Ureter (tissue), 1 donor: ENCODE data around the gene CA12. TPM values are rescaled to one million over a fixed set of nuclear protein-coding genes. Genes with fewer than 3 reads are reported as not detected.
A peak's percentile ranks its signal among the peaks of the same experiment; 100 is the strongest.

ENCODE experiments used
- DNase-seq: peaks from one replicate; pipeline ENCODE4 v3.0.0-alpha.2; 2020; ENCODE audit warnings: low spot score
- total RNA-seq: library from RNA; stranded (reverse); gene quantifications from one replicate; pipeline ENCODE4 v1.2.4, GENCODE V29; 2023
- donor health status: DM: yes; HTN: yes; CAD: no.

Gene CA12
- total RNA-seq, 1 donor from 2014 or later: 114 TPM

- DNase-seq: no peak
Observed at GRCh38 chr15:63306492-63307073, 75.1 kb downstream of the CA12 start.

DNA sequence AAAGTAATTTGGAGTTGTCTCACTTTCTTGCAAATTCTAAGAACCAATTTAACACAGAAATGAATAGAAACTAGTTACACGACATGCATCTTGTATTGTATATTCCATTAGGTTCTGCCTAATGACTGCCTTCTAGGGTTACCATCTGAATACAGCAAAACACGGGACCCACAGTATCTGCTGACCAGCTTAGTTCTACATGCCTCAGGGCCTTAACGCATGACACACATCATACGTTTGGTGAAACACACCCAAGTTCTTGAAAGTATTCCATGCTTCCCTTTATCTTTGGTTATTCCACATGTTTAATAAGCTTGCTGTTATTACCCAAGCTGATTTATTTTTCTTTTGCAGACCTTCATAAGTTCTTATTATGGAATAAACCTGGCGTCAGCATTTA, 76.4 kb downstream of the CA12 start:
- DNase-seq: no peak

- DNase-seq: no peak
Observed at GRCh38 chr15:63301088-63301487, 80.6 kb downstream of the CA12 start.

GRCh38 chr15:63299943-63300575, 81.6 kb downstream of the CA12 start:
- DNase-seq: no peak

- DNase-seq: no peak
Observed at GRCh38 chr15:63296195-63296594, 85.5 kb downstream of the CA12 start.

DNA sequence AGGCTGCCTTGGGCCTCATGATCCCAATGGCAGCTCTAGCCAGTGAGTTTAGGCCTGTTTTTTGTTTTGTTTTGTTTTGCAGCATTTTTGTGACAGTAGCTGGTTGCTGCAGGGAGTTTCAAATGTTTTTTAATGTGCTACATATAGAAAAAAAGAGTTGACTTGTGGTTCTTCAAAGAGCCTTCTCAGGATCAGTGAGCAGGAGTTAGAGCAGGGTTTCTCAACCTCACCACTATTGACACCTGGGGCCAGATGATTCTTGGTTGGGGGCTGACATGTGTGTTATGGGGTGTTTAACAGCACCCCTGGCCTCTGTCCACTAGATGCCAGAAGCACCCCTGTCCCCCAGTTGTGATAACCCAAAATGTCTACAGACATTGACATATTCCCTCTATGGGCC, 86.3 kb downstream of the CA12 start:
- no peak for DNase-seq

DNA sequence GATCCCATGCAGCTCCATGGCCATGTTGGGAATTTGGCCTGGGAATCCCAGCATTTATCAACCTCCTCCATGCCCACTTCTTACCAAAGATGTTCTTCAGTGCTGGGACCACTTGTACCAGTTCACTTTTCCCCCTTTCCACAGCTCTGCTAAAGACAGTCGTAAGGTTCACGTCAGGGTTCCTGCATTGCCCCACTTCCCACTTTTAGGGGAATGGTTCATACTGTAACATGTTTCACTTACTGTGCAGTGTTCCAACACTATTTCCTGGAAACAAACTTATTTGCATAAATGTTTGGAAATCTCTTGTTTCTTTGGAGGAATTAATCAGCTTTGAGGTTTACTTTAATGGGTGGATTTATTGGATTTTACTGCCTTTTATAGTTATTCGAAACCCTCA, 87.3 kb downstream of the CA12 start:
- no peak for DNase-seq

- DNase-seq: no peak
Observed at GRCh38 chr15:63292771-63293170, 88.9 kb downstream of the CA12 start.

DNA sequence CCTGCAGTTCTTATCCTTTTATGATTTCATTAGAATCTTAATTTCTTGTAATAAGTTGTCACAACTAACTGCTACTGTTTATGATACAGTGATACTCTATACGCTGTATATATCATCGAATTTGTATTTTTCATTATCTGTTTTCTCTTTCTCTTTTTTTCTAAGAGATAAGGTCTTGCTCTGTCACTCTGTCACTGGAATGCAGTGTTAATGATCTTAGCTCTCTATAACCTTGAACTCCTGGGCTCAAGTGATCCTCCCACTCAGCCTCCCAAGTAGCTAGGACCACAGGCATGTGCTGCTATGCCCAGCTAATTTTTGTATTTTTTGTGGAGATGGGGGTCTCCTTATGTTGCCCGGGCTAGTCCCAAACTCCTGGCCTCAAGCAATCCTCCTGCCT, 89.4 kb downstream of the CA12 start:
- DNase-seq: no peak

DNA sequence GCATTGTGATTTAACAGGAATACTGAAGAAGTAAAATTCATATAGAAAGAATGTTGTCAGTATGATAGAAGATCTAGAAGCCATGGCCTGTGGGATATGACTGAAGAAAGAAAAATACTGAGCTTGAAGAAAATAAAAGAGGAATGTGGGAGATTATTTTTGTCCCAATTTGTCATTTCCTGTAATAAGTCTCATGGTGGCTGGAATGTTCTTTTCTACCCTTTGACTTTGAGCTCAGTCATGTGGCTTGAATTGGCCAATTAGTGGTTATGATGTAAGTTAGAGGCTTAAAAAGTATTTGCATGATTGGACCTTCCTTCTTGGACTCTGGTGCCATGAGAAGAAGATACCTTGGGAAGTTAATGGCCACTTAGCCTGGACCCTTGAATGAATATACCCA, 90.1 kb downstream of the CA12 start:
- no peak for DNase-seq

DNA sequence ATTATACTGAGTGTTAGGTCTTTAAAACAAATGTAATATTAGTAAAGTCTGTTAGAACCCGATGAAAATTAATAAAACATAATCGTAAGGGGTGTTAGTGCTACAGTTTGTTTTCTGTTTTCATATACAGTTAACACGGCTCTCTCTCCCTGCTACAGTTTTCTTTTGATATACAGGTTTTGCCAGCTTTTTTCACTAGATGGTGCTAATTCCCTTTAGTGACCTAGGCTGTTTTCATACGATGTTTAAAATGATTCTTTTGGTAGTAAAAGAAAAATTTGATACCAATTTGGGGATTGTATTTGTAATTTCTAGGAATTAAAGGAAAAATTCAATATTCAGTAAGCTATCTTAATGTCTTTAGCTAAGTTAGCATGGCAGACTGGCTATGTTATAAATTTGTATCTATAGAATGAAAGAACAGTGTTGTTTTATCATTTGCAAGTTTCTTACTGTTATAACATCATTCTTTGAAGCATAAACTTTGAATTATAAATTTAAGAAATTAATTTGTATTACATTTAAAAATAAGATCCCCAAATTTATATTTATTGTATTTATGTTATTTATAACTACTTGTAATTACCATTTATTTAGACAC, 92.8 kb downstream of the CA12 start:
- DNase-seq: no peak

DNA sequence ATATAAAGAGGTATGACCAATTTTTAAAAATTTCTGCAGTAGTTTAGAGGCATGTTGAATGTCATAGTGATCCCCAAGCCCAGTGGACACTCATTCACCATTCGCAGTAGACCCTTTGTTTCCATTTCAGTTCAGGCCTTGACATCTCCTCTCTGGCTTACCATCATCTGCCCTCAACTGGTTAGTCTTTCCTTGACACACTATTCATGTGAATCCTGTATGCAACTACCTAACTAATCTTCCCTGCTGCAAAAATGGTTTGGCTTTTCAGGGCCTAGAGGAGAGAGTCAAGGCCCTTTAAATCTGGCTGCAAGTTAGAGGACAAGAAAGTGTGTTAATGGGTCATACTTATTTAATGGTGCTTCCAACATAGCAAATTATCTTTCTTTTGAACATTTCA, 93.3 kb downstream of the CA12 start:
- no peak for DNase-seq

DNA sequence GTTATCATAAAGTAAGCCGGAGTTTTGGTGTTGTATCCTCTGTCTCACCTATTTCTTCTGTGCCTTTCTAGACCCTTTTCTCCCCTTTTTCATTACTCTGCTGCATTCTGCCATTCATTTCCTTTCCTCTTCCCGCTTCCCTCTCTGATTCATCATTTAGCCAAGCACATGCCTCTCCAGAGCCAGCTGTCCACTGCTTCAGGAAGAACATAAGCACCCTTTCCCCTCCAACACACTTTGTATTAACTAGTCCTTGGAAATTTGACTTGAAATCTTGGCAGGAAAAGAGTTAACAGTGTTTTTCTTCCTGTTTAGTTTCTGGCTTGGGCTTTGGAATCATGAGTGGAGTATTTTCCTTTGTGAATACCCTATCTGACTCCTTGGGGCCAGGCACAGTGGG, 94.5 kb downstream of the CA12 start:
- no peak for DNase-seq

DNA sequence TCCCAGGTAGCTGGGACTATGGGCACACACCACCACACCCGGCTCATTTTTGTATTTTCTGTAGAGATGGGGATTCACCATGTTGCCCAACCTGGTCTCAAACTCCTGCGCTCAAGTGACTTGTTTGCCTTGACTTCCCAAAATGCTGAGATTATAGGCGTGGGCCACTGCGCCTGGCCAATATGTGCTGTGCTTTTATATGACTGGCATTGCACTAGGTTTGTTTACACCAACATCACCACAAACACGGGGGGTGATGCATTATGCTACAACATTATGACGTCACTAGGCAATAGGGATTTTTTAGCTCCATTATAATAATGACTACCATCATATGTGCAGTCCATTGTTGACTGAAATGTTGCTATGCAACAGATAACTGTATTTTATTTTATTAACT, 97.3 kb downstream of the CA12 start:
- DNase-seq: no peak

DNA sequence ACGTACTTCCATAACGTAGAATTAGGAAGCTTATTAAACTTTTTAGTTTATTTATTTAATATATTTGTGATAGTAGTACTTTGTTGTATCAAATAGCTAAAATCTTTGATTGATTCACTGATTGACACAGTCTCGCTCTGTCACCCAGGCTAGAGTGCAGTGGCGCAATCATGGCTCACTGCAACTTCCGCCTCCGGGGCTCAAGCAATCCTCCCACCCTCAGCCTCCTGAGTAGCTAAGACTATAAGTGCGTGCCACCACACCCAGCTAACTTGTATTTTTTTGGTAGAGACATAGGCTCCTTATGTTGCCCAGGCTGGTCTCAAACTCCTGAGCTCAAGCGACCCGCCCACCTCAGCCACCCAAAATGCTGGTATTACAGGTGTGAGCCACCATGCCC, 98.5 kb downstream of the CA12 start:
- no peak for DNase-seq

GRCh38 chr15:63277893-63278456, 103.7 kb downstream of the CA12 start:
- DNase-seq: peak; percentile 44

DNA sequence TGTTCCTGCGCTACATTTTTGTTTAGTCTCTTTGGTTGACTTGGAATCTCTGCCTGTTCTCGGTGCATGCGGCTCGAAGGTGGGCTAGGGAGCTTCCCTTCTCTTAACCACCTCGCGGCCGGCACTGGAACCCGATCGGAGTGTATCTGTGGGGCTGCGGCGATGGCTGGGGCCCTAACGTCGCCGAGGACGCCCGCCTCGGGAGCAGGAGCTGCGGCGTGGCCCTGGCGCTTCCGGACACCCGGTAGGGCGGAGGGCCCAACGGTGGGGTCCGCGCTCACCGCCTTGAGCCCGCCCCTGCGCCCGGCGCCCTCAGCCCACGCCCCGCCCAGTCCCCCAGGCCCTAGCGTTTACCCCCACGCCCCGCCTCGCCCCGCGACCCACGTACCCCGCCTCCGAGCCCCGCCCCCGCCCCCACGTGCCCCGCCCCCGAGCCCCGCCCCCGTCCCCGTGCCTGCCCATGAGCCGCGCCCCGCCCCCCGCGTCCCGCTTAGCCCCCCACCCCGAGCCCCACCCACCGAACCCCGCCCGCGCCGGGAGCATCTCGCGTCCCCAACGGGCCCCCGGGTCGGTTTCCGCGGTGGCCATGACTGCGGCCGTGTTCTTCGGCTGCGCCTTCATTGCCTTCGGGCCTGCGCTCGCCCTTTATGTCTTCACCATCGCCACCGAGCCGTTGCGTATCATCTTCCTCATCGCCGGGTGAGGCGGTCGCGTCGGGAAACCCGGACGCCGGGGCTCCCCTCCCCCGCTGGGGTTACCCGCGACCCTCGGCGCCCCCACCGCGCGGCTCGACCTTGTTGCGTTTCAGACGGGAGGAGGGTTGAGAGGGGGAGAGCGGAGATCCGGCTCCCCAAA, 104.4 kb downstream of the CA12 start, which contains the start of gene APH1B:
Gene APH1B, plus strand, starts transcription at position 568 of the 855 bp plus-strand sequence. Its CDS starts 19 bp downstream, at position 587.
- DNase-seq: peak; percentile 84

GRCh38 chr15:63276342-63277037, 105.2 kb downstream of the CA12 start:
- no peak for DNase-seq

DNA sequence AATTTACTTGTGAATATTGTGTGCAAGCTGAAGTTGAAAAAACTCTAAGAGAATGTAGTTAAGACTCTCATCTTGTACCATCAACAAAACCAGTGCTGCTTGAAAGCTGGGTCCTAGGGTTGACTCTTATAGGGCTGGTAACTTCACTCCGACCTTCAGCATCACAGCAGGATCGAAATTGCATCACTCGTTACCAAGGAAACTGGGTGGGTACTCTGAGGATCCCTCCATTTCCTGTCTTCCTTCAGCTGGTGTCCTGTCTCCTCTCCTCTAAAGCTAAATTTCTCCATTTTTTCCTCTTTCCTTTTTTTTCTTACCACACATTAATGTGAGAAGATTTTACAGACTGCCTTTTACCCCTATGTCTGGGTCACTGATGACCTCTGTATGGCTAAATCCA, 107.2 kb downstream of the CA12 start:
- no peak for DNase-seq
